KOPT-K1 (cell line): ENCODE results near the gene ZKSCAN1.
A peak's percentile ranks its signal among the peaks of the same experiment; 100 is the strongest.

Experiments
- H3K27ac ChIP-seq: fragments of 200-600 bp; sonication (generic); 2 replicates; pipeline ENCODE4 v1.5.1; 2016; ENCODE audit warnings: antibody characterized with exemption, mild to moderate bottlenecking, low read depth, low read length; ENCODE audit not compliant: poor library complexity, severe bottlenecking
- H3K36me3 ChIP-seq: fragments of 200-600 bp; sonication (generic); 2 replicates; pipeline ENCODE4 v1.5.1; 2017; ENCODE audit warnings: antibody characterized with exemption, mild to moderate bottlenecking, low read length, moderate library complexity; ENCODE audit not compliant: insufficient read depth
- H3K9me3 ChIP-seq: fragments of 200-600 bp; sonication (generic); 2 replicates; pipeline ENCODE4 v1.5.1; 2017; ENCODE audit warnings: antibody characterized with exemption, low read length, mild to moderate bottlenecking; ENCODE audit not compliant: insufficient read depth, poor library complexity, severe bottlenecking

Gene ZKSCAN1

GRCh38 chr7:100074841-100075240, 59.4 kb downstream of the ZKSCAN1 start:
- H3K36me3 ChIP-seq: peaks cover 100% of the 10 kb centered on the region
- H3K27ac ChIP-seq: no peak overlapping the region
- peaks cover 58% of the 10 kb centered on the region for H3K9me3 ChIP-seq

- Histone ChIP-seq H3K27ac (no peak overlapping the region), H3K36me3 (peaks cover 95% of the 10 kb centered on the region), H3K9me3 (peaks cover 52% of the 10 kb centered on the region)
Measured at GRCh38 chr7:100075418-100075817, 60.0 kb downstream of the ZKSCAN1 start.

GRCh38 chr7:100077205-100077604, 61.8 kb downstream of the ZKSCAN1 start:
- H3K36me3 ChIP-seq: peaks cover 77% of the 10 kb centered on the region
- peaks cover 35% of the 10 kb centered on the region for H3K9me3 ChIP-seq
- H3K27ac ChIP-seq: no peak overlapping the region

- Histone ChIP-seq H3K27ac (no peak overlapping the region), H3K9me3 (peaks cover 16% of the 10 kb centered on the region), H3K36me3 (peaks cover 58% of the 10 kb centered on the region)
Measured at GRCh38 chr7:100079024-100079560, 63.7 kb downstream of the ZKSCAN1 start.

- H3K27ac ChIP-seq: peak overlapping the region; percentile 71
- peaks cover 39% of the 10 kb centered on the region for H3K36me3 ChIP-seq
- H3K9me3 ChIP-seq: no peaks in the 10 kb centered on the region
Measured at GRCh38 chr7:100080907-100081534, 65.6 kb downstream of the ZKSCAN1 start.

- H3K36me3 ChIP-seq: peaks cover 33% of the 10 kb centered on the region
- no peaks in the 10 kb centered on the region for H3K9me3 ChIP-seq
- peak within 1 kb of the TSS; percentile 71 for H3K27ac ChIP-seq
Measured at GRCh38 chr7:100081535-100082102, 66.2 kb downstream of the ZKSCAN1 start, which contains the start of gene ZNF3. TSS of gene ZNF3 (minus strand) at chr7:100081723. CDS start at chr7:100077357, 4,366 bp downstream.

- H3K9me3 ChIP-seq: no peaks in the 10 kb centered on the region
- H3K36me3 ChIP-seq: peaks cover 19% of the 10 kb centered on the region
- no peak overlapping the region for H3K27ac ChIP-seq
Measured at GRCh38 chr7:100082978-100083377, 67.6 kb downstream of the ZKSCAN1 start.

GRCh38 chr7:100085515-100085914, 70.1 kb downstream of the ZKSCAN1 start:
- Histone ChIP-seq H3K9me3 (no peaks in the 10 kb centered on the region), H3K27ac (no peak overlapping the region), H3K36me3 (peaks cover 3% of the 10 kb centered on the region)

- peaks cover 19% of the 10 kb centered on the region for H3K36me3 ChIP-seq
- H3K27ac ChIP-seq: no peak overlapping the region
- no peaks in the 10 kb centered on the region for H3K9me3 ChIP-seq
Measured at GRCh38 chr7:100087055-100087750, 71.8 kb downstream of the ZKSCAN1 start.

GRCh38 chr7:100088095-100088620, 72.8 kb downstream of the ZKSCAN1 start:
- H3K9me3 ChIP-seq: no peaks in the 10 kb centered on the region
- peak overlapping the region; percentile 80 for H3K27ac ChIP-seq
- peaks cover 29% of the 10 kb centered on the region for H3K36me3 ChIP-seq

GRCh38 chr7:100088621-100089457, 73.4 kb downstream of the ZKSCAN1 start, which contains the start of gene COPS6:
TSS of gene COPS6 (plus strand) at chr7:100088969. CDS start at chr7:100088991, 22 bp downstream.
- peak within 1 kb of the TSS; percentile 80 for H3K27ac ChIP-seq
- peaks cover 36% of the 10 kb centered on the region for H3K36me3 ChIP-seq
- no peaks in the 10 kb centered on the region for H3K9me3 ChIP-seq

- Histone ChIP-seq H3K27ac (peak overlapping the region; percentile 80), H3K36me3 (peaks cover 44% of the 10 kb centered on the region), H3K9me3 (no peaks in the 10 kb centered on the region)
Measured at GRCh38 chr7:100089458-100090196, 74.2 kb downstream of the ZKSCAN1 start.

- peaks cover 55% of the 10 kb centered on the region for H3K36me3 ChIP-seq
- H3K9me3 ChIP-seq: no peaks in the 10 kb centered on the region
- no peak overlapping the region for H3K27ac ChIP-seq
Measured at GRCh38 chr7:100090527-100091410, 75.4 kb downstream of the ZKSCAN1 start.
